RPMI7951 (cell line): ENCODE results near the gene NEURL1. TPM values are rescaled to one million over a fixed set of nuclear protein-coding genes. Genes with fewer than 3 reads are reported as not detected.
A peak's percentile ranks its signal among the peaks of the same experiment; 100 is the strongest.

Experiments used
- DNase-seq: peaks from one replicate; pipeline ENCODE4 v3.0.0-alpha.2; 2012; ENCODE audit warnings: low read depth
- total RNA-seq: library from RNA; depleted of rRNA; stranded (reverse); fragments of >200 nt; shearing (Covaris generic); gene quantifications from 2 replicates; pipeline ENCODE4 v1.2.3, GENCODE V29; 2014; rRNA removed

The NEURL1 gene, protein sequence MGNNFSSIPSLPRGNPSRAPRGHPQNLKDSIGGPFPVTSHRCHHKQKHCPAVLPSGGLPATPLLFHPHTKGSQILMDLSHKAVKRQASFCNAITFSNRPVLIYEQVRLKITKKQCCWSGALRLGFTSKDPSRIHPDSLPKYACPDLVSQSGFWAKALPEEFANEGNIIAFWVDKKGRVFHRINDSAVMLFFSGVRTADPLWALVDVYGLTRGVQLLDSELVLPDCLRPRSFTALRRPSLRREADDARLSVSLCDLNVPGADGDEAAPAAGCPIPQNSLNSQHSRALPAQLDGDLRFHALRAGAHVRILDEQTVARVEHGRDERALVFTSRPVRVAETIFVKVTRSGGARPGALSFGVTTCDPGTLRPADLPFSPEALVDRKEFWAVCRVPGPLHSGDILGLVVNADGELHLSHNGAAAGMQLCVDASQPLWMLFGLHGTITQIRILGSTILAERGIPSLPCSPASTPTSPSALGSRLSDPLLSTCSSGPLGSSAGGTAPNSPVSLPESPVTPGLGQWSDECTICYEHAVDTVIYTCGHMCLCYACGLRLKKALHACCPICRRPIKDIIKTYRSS
- not detected in 2 replicates for total RNA-seq

DNA sequence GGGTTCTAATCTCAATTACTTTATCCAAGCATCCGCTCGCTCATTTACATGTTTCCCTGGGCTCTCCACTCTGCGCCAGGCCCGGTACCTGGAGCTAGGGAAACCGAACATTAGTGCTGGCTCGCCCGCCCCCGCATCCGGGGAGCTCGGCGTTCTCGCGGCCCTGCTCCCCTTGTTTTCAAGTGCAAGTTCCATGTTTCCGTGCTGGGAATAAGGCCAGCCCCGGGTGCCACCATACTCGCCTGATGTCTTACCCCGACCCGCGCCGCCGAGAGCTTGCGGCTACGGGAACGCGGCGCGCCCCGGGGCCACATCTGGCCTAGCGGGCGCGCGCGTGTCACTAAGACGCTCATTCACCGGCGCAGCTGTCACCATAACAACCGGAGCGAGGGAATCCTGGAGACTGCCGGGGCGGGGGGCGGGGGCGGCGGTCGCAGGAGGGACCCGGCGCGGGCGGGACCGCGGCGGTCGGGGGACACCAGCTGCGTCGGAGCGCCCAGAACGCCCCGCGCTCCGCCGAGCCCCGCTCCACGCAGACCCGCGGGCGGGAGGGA is at the start of gene NEURL1:
Gene NEURL1 (plus strand): TSS at position 344 of the 554 bp plus-strand sequence. CDS start 683 bp downstream, outside the sequence.
- peak; percentile 25 for DNase-seq

DNA sequence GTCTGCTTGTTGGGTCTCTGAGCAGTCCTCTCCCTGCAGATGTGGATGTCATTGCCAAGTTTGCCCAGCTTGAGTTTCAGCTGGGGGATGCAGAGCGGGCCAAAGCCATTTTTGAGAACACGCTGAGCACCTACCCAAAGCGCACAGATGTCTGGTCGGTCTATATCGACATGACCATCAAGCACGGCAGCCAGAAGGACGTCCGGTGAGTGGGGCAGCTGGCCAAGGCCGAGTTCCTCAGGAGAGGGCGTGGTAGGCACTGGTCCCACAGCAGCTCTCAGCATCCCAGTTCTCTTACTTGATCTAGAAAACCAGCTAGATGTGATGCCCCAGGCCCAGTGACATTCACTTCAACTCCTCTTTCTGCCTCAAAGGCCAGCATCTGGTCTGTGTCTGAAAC is 49.0 kb upstream of the NEURL1 start:
- no peak for DNase-seq

DNA sequence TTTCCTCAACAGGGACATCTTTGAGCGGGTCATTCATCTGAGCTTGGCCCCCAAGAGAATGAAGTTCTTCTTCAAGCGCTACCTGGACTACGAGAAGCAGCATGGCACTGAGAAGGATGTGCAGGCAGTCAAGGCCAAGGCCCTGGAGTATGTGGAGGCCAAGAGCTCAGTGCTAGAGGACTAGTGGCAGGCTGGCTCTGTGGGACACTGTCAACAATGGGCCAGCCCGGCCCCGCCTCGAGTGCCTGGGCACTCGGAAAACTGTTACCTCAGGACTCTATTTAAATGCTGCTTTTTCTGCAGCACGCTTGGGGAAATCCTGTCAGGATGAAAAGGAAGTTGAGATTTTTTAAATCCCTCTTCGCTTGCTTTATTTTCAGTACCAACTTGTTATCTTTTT is 48.1 kb upstream of the NEURL1 start:
- no peak for DNase-seq

DNA sequence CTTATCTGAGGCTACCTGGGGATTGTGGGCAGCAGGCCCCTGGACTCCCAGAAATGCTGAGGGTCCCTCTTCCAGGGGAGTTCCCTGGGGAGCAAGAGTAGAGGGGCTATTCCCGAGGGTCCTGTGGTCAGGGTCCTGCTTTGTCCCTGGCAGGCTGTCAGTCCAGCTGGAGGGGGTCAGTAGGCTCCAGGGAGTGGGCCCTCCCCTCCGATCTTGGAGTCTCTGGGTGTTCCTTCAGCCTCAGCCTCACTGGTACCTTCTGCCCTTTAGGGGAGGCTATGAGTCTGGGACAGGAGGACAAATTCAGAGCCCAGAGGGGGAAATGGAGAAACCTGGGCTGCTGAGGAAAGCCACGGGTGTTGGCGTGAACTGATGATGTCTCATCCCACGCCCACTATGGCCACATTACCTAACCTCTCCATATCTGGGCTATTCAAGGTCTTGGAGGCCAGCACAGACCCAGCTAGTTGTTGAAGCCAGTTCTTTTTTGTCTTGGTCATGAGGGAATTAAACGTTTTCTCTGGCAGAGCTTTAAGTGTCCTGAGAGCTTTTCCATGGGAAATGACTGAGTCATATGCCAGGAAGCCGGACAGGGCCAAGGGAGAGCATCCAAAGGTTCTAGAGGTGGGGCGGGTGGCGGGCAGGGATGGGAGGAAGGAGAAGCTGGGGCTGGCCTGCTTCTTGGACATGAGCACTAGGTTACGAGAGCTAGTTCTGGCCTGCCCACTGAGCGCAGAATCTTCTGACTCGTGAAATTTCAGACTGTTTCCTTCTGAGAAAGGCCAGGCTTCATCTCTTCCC is 47.5 kb upstream of the NEURL1 start:
- peak; percentile 80 for DNase-seq

DNA sequence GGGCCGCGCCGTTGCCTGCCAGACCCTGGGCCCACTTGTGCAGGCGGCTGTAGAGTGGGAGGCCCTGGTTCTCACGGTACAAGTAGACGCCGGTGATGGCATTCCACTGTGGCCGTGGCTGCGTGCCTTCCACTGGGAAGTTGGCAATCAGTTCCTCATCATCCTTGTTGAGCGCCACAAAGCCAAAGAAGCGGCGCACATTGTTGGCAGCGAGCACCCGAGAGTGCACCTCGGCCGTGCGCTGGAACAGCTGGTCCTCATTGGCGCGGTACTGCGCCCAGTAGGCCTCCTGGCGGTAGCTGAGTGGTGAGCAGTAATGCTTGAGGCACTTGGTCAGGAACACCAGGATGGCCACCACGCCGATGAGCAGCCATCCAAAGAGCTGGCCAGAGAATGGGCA is 46.3 kb upstream of the NEURL1 start:
- no peak for DNase-seq

DNA sequence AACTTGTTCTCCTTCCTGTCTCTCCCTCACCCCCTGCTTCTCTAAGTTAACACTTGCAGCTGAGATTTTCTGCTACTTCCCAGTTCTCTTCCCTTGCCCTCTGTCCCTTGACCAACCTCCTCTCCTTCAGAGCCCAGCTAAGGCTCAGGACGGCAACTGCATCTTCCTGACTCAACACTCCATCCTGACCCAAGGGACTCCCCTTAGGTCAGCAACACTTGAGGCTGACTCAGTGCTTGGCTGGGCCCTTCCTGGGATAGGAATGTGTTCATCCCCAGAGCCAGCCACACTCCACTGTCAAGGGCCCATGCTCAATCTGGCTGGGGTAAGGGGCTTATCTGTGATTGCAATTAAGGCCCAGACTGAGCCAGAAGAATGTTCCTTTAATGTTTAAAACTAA is 44.8 kb upstream of the NEURL1 start:
- peak; percentile 81 for DNase-seq

DNA sequence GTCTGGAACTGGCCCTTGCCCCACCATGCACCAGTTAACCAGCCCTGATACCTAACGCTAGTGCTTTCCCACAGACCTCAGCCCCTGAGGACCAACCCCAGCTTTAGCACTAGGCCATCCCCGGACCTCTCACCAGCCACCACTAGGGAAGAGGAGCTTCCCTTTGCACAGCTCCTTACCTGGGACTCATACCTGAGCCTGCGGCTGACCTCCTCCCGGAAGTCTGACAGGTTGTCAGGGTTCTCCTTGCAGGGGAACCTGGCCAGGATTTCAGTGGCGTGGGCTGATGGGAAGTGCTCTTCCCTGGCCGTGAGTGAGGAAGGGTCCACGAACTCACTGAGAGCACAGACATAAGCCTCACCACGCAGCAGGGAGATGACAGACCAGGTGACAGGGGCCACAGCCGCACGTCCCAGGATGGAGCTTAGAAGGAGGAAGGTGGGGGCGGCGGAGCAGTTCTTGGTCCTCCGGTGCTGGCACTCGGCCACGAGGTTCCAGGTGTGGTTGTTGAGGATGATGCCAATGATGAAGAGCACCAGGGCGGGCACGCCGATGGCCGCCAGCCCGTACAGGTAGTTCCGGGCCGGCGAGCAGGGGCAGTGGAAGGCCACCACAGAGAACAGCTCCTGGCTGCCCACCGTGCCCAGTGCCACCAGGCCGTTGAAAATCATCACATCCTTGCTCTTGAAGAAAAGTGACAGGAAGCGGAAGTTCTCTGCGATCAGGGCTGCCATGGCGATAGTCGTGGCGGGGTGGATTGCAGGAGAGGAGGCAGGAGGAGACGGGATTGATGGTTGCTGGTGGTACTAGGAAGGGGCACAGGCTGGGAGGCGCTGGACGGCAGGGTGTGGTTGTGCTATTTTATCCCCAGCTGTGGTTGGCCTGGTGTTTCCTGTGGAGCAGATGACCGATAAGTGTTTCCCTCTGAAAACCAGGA is 44.0 kb upstream of the NEURL1 start:
- DNase-seq = no peak

DNA sequence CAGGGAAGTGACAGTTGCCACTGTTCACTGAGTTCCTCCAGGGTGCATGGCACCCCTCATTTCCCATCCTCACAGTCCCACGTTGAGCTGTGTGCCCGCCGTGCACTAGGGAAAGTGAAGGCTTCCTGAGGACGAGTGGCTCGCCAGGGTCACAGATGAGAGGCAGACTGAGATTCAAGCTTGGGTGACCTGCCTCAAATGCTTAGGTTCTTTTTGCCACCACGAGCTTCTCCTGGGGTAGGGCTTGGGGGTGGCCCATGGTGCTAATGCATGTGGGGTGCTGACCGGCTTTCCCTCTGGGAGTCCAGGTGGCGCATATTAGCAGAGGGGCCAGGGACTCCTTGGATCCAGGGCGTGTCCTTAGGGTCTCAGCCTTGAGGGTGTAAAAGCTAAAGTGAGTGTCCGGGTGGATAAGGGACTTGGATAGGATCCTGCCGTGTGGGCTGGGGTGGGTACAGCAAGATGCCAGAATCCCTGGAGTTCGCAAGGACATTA is 43.3 kb upstream of the NEURL1 start:
- DNase-seq = no peak

DNA sequence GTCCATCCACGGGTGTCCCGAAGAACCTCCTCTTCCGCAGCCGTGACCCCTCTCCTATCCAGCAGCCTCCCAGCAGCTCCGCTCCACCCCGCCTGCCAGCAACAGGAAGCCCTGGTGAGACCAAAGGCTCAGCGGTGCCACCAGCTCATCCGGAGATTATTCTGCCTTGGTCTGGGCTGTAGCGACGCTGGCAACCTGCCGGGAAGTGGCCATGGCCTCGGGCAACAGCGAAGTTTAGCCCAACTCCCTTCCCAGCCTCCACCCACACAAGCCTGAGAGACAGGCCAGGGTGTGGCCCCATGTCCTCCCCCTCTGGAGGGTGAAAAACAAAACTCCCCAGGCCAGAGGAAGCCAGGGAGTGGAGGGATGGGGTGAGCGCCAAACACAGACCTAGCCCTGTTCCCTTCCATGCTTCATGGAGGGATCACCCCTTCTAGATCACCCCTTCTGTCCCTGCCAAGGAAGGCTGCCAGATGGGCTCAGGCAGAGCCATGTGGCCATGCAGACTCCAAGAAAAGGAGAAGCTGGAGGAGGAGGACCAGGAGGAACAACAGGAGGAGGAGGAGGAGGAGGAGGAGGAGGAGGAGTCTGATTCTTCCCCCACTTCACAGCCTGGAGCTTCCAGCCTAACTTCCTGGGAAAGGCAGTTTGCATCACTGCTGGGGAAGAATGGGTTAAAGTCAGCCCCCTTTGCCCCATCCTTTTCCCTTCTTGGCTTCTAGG is 42.3 kb upstream of the NEURL1 start:
- peak; percentile 93 for DNase-seq

DNA sequence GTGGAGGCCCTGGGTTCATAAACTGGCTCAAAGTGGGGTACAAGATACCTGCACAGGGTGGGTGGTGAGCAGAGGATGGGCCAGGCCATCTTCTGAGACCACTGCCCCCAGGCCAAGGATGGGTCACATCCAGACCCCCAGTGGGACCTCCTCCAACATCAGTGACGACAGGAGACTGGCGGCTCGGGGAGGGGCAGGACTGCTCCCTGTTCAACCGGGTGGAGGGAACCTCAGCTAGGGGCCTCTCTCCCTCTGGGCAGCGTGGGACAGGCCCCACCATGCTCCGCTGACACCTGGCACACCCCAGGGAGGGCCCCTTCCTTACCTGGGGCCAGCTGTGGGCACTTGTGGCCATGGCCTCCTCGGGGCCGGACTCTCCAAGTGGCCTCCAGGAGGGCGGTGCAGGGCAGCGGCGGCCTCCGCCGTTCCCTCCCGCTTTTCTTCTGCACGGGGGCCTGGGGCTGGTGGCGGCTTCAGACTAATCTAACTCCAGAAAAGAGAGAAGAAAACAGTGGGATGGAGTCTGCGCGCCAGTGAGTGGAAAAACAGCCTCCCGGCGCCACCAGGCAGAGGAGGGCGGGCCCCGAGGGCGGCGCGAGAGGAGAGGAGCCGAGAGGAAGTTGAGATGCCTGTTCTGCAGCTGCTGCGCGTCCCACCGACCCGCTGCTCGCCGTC is 41.5 kb upstream of the NEURL1 start, which contains the start of gene CALHM2:
Gene CALHM2 (minus strand): TSS at position 540 of the 675 bp plus-strand sequence. CDS start 2,429 bp downstream, outside the sequence.
- no peak for DNase-seq

DNA sequence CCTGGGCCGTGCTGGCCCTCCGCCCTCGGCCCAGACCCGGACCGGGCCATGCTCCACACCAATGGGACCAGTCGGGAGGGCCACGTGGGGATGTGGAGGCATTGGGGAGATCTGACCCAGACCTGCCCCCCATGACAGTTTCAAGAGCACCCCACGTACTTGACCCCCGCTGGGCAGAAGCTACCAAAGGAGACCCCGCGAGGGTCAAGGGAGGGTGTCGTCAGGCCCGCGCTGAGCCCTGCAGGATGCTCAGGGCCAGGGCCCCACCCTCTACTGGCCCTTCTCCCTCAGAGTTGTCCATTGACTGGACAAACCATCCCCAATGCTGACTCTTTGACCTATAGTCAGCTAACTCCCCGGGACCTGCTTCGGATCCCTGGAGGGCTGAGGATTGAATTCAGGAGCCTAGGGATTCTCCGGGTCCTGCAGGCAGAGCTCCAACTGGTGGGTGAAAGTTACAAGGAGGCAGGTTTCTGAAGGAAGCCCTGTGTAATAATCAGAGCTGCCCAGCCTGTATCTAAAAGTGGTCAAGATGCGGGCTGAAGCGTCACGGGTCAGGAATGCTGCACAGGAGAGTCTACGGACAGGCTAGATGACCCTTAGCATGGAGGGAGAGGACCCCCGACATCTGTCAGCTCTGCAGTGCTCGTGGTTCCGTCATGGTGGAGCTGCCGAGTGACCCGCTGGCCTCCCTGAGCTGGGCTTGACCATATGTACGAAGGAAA is 40.8 kb upstream of the NEURL1 start:
- DNase-seq = no peak

DNA sequence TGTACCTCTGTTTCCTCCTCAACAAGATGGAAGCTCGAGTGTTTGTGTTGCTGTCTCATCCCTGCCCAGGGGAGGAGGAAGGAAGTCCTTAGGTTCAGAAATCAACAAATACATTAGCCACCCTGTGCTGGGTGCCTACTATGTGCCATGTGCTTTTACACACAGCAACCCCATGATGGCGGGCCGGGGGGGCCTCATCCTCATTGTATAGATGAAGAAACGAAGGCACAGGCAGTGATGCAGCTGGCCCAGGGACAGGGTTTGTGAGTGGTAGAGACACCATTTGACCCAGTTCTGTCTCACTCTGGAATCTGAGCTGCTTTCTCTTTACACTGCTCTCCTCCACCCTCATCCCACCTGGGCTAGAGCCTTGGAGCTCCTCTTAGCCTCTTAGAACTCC is 39.5 kb upstream of the NEURL1 start:
- DNase-seq = no peak

DNA sequence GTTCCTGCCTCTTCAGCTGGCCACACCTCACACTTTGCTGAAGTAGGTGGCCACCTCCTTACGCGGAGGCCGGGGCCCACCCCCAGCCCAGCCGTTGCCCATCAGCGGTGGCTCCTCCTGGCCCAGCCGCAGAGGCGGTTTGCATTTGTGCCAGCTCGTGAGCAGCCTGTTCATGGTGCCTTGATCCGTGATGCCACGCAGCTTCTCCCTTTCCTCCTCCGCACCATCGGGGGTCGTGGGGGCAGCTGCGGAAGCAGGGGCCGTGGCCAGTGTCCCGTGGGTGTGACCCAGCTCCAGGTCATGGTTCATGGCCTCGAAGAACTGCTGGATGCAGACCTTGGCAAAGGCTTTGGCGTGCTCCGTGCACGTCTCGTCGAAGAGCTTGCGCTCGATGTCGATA is 38.3 kb upstream of the NEURL1 start:
- no peak for DNase-seq

DNA sequence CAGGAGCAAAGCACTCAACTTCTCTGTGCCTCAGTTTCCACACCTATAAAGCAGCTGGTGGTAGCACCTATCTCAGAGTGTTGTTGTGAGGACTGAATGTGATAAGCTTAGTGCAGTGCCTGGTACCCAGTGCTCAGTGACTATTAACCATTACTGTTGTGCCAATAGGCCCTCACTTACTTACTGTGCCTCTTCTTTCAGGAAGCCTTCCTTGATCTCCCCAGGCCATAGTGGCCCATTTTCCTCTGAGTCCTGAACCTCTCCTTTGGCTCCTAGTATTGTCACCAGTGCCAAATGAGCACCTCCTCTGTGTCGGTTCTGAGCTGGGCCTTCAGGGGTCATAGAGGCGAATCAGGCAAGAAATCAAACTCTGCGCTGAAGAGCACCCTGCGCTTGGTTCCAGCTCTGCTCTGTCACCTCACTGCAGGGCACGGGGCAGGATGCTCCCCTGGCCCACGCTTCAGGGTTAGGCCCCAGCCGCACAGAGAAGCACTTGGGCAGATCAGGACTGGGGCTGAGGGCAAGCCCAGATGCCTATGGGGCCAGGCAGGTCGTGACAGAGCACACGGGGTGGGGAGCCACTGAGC is 37.3 kb upstream of the NEURL1 start:
- no peak for DNase-seq

DNA sequence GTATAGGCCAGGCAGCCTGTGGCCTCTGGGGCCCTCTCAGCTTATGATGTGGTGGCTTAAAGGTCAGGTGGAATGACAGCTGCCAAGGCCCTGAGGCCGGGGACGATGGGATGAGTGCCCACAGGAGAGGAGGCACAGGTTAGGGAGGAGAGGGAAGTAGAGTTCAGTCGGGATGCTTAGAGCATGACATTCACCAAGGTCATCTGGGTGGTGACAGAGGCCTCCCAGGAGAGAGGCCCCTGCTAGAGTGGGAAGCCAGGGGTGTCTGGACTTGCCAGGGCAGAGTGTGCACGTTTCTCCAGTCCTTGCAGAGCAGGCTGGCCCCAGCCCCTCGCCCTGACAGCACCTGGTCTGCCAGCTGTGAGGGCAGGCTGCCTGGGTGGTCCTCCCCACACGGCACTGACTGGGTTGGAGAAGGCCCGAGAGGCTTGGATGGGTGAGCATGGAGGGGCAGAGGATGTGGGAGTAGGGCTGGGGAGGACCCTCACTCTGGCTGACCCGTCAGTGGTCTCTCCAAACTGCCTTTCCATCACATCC is 36.3 kb upstream of the NEURL1 start:
- DNase-seq = peak; percentile 44

DNA sequence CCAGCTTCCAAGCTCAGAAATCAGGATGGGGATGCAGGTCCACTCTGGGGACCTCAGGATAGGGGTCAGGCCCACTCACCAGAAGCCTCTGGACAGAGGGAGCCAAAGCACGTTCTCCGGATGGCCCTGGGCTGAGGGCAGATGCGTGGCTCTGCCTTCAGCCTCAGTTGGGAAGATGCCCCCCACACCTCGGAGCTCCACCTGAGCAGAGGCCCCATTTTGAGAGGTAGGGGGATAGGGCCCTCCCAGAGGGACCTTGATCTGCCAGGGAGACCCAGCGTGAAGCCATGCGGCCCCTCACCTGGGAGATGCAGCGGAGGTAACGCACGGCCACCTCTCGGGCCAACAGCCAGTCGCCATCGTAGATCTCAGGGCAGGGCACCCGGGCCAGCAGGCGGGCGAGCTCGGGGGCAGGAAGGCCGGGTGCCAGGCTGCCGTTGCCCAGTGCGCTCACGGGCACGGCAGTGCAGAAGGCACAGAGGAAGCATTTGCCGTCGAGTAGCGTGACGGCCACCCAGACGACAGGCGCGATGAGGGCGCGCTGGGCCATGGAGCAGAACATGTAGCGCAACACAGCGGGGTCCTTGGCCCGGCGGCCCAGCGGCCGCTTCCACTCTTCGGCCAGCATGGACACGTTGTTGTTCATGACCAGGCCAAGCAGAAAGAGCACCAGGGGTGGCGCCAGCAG is 35.5 kb upstream of the NEURL1 start:
- no peak for DNase-seq

DNA sequence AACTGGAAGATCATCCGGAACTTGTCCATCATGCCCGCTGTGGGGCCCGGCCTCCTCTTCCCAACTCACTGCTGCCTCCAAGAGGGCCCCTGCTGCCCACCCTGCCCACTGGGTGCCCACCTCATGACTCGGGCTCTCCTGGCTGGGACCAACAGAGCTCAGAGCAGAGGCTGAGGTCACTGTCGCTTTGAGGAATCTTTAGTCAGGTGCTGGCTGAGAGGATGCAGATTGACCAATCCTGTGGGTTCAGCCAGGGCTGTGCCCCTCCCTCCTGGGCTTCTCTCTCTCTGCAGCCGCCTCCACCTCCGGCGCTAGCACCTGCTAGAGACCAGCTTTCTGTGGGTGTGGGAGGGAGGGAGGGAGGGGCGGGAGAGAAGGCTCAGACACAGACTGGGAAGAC is 34.8 kb upstream of the NEURL1 start, which contains the start of gene CALHM1:
Gene CALHM1 (minus strand): TSS at position 181 of the 400 bp plus-strand sequence. CDS start 149 bp downstream, at position 32.
- DNase-seq = no peak
